Mucosa of stomach (tissue), 1 donor: ENCODE results near the gene ZSWIM6.

Source experiments
- H3K27me3 ChIP-seq: one replicate; pipeline ENCODE4 v1.7.0; 2013; ENCODE audit warnings: mild to moderate bottlenecking, low read length; ENCODE audit not compliant: control insufficient read depth, insufficient read depth
- H3K36me3 ChIP-seq: one replicate; pipeline ENCODE4 v1.7.0; 2013; ENCODE audit warnings: low read length; ENCODE audit not compliant: control insufficient read depth, insufficient read depth
- H3K4me1 ChIP-seq: one replicate; pipeline ENCODE4 v1.7.0; 2013; ENCODE audit warnings: mild to moderate bottlenecking, low read length; ENCODE audit not compliant: control insufficient read depth, insufficient read depth
- H3K4me3 ChIP-seq: one replicate; pipeline ENCODE4 v1.7.0; 2013; ENCODE audit warnings: low read length
- H3K9ac ChIP-seq: one replicate; pipeline ENCODE4 v1.7.0; 2013; ENCODE audit warnings: mild to moderate bottlenecking, low read length, moderate library complexity
- H3K9me3 ChIP-seq: one replicate; pipeline ENCODE4 v1.7.0; 2013; ENCODE audit warnings: mild to moderate bottlenecking, low read length, moderate library complexity; ENCODE audit not compliant: control insufficient read depth
- donor health status: Pancreatic carcinoma.

The ZSWIM6 gene

GRCh38 chr5:61331407-61332357 lies at the start of gene ZSWIM6:
ZSWIM6 (plus strand) TSS chr5:61332258; CDS start chr5:61332273, 15 bp downstream.
- Histone ChIP-seq H3K27me3 (no peaks in the 10 kb centered on the region), H3K36me3 (no peaks in the 10 kb centered on the region), H3K4me1 (peaks cover 36% of the 10 kb centered on the region), H3K9me3 (no peaks in the 10 kb centered on the region), H3K9ac (peak within 1 kb of the TSS; percentile 92), H3K4me3 (peak within 1 kb of the TSS; percentile 91)

- Histone ChIP-seq H3K36me3 (no peaks in the 10 kb centered on the region), H3K4me1 (peaks cover 14% of the 10 kb centered on the region), H3K9me3 (no peaks in the 10 kb centered on the region)
These were observed 48.6 kb upstream of the ZSWIM6 start for GRCh38 chr5:61283471-61283870.

GRCh38 chr5:61285531-61285930 lies 46.5 kb upstream of the ZSWIM6 start:
- no peaks in the 10 kb centered on the region for H3K36me3 ChIP-seq
- H3K9me3 ChIP-seq, result no peaks in the 10 kb centered on the region
- H3K9ac ChIP-seq, result no peak overlapping the region
- H3K27me3 ChIP-seq, result no peaks in the 10 kb centered on the region
- peaks cover 11% of the 10 kb centered on the region for H3K4me1 ChIP-seq
- no peak overlapping the region for H3K4me3 ChIP-seq

More at GRCh38 chr5:61283471-61283870, 48.6 kb upstream of the ZSWIM6 start:
- Histone ChIP-seq H3K9ac (no peak overlapping the region), H3K27me3 (no peaks in the 10 kb centered on the region), H3K4me3 (no peak overlapping the region)

GRCh38 chr5:61286446-61287132 lies 45.5 kb upstream of the ZSWIM6 start:
- Histone ChIP-seq H3K9ac (no peak overlapping the region), H3K9me3 (no peaks in the 10 kb centered on the region), H3K36me3 (no peaks in the 10 kb centered on the region), H3K27me3 (no peaks in the 10 kb centered on the region), H3K4me1 (peaks cover 22% of the 10 kb centered on the region), H3K4me3 (no peak overlapping the region)

GRCh38 chr5:61287474-61287873 lies 44.6 kb upstream of the ZSWIM6 start:
- Histone ChIP-seq H3K9me3 (no peaks in the 10 kb centered on the region), H3K9ac (no peak overlapping the region), H3K4me1 (peaks cover 31% of the 10 kb centered on the region), H3K36me3 (no peaks in the 10 kb centered on the region), H3K27me3 (no peaks in the 10 kb centered on the region), H3K4me3 (no peak overlapping the region)

GRCh38 chr5:61289241-61289640 lies 42.8 kb upstream of the ZSWIM6 start:
- Histone ChIP-seq H3K9me3 (no peaks in the 10 kb centered on the region), H3K36me3 (no peaks in the 10 kb centered on the region), H3K27me3 (no peaks in the 10 kb centered on the region), H3K4me1 (peaks cover 43% of the 10 kb centered on the region), H3K9ac (no peak overlapping the region), H3K4me3 (no peak overlapping the region)

GRCh38 chr5:61289669-61290306 lies 42.3 kb upstream of the ZSWIM6 start:
- no peak overlapping the region for H3K4me3 ChIP-seq
- no peaks in the 10 kb centered on the region for H3K9me3 ChIP-seq
- H3K27me3 ChIP-seq, result no peaks in the 10 kb centered on the region
- H3K36me3 ChIP-seq, result no peaks in the 10 kb centered on the region
- H3K9ac ChIP-seq, result no peak overlapping the region
- H3K4me1 ChIP-seq, result peaks cover 43% of the 10 kb centered on the region

GRCh38 chr5:61290791-61291210 lies 41.3 kb upstream of the ZSWIM6 start:
- no peaks in the 10 kb centered on the region for H3K27me3 ChIP-seq
- H3K9me3 ChIP-seq, result no peaks in the 10 kb centered on the region
- H3K9ac ChIP-seq, result peak overlapping the region; percentile 11
- no peak overlapping the region for H3K4me3 ChIP-seq
- H3K4me1 ChIP-seq, result peaks cover 43% of the 10 kb centered on the region
- H3K36me3 ChIP-seq, result no peaks in the 10 kb centered on the region

GRCh38 chr5:61292062-61292657 lies 39.9 kb upstream of the ZSWIM6 start:
- Histone ChIP-seq H3K4me3 (no peak overlapping the region), H3K36me3 (no peaks in the 10 kb centered on the region), H3K4me1 (peaks cover 37% of the 10 kb centered on the region), H3K27me3 (no peaks in the 10 kb centered on the region), H3K9ac (no peak overlapping the region), H3K9me3 (no peaks in the 10 kb centered on the region)

GRCh38 chr5:61293071-61293470 lies 39.0 kb upstream of the ZSWIM6 start:
- Histone ChIP-seq H3K4me1 (peaks cover 35% of the 10 kb centered on the region), H3K9ac (no peak overlapping the region), H3K27me3 (no peaks in the 10 kb centered on the region), H3K36me3 (no peaks in the 10 kb centered on the region), H3K9me3 (no peaks in the 10 kb centered on the region), H3K4me3 (no peak overlapping the region)

- H3K9ac ChIP-seq, result no peak overlapping the region
- no peaks in the 10 kb centered on the region for H3K9me3 ChIP-seq
- no peak overlapping the region for H3K4me3 ChIP-seq
- no peaks in the 10 kb centered on the region for H3K36me3 ChIP-seq
- H3K27me3 ChIP-seq, result no peaks in the 10 kb centered on the region
- H3K4me1 ChIP-seq, result peaks cover 43% of the 10 kb centered on the region
These were observed 38.2 kb upstream of the ZSWIM6 start for GRCh38 chr5:61293873-61294272.
